SK-N-SH treated with all-trans-retinoic acid at 6 μM for 48 hours (cell line): Measurements from ENCODE around the gene RASA2.

Experiments used
- ATAC-seq: fragments of 200-7000 bp; cut with Tn5 transposase; 3 replicates; pipeline ENCODE4 v1.9.1; 2020; ENCODE audit warnings: mild to moderate bottlenecking, moderate library complexity
- ARNTL ChIP-seq: fragments of 450-650 bp; formaldehyde crosslinking; IDR thresholded peaks from 2 replicates; pipeline ENCODE4 v1.5.0; 2020; ENCODE audit warnings: low read depth, mild to moderate bottlenecking, moderate library complexity, borderline replicate concordance
- BACH2 ChIP-seq: fragments of 250-450 bp; sonication (Bioruptor Pico); IDR thresholded peaks from 2 replicates; pipeline ENCODE4 v1.9.0; 2021; ENCODE audit warnings: mild to moderate bottlenecking, borderline replicate concordance
- ESRRG ChIP-seq: fragments of 250-450 bp; sonication (Bioruptor Pico); IDR thresholded peaks from 2 replicates; pipeline ENCODE4 v1.6.1; 2021; ENCODE audit warnings: mild to moderate bottlenecking
- GLIS3 ChIP-seq: fragments of 250-450 bp; sonication (Bioruptor Pico); IDR thresholded peaks from 2 replicates; pipeline ENCODE4 v1.5.0; 2020; ENCODE audit warnings: mild to moderate bottlenecking, moderate library complexity
- ISL1 ChIP-seq: fragments of 250-450 bp; sonication (Bioruptor Pico); IDR thresholded peaks from 2 replicates; pipeline ENCODE4 v2.1.2; 2022; ENCODE audit warnings: mild to moderate bottlenecking, moderate library complexity
- OSR1 ChIP-seq: fragments of 250-450 bp; sonication (Bioruptor Pico); IDR thresholded peaks from 2 replicates; pipeline ENCODE4 v1.8.0; 2022; ENCODE audit warnings: moderate library complexity, mild to moderate bottlenecking, inconsistent platforms
- PPARA ChIP-seq: fragments of 250-450 bp; sonication (Bioruptor Pico); IDR thresholded peaks from 2 replicates; pipeline ENCODE4 v1.5.0; 2020; ENCODE audit warnings: mild to moderate bottlenecking, borderline replicate concordance
- RARB ChIP-seq: fragments of 250-450 bp; sonication (Bioruptor Pico); IDR thresholded peaks from 2 replicates; pipeline ENCODE4 v1.8.0; 2021; ENCODE audit warnings: mild to moderate bottlenecking, moderate library complexity
- SNAI2 ChIP-seq: fragments of 250-450 bp; sonication (Bioruptor Pico); IDR thresholded peaks from 2 replicates; pipeline ENCODE4 v1.5.0; 2020; ENCODE audit warnings: mild to moderate bottlenecking, moderate library complexity
- TCF4 ChIP-seq: fragments of 250-450 bp; sonication (Bioruptor Pico); IDR thresholded peaks from 2 replicates; pipeline ENCODE4 v1.8.0; 2021; ENCODE audit warnings: mild to moderate bottlenecking, moderate library complexity, borderline replicate concordance
- TOX ChIP-seq: fragments of 250-450 bp; sonication (Bioruptor Pico); IDR thresholded peaks from 2 replicates; pipeline ENCODE4 v1.8.0; 2021; ENCODE audit warnings: mild to moderate bottlenecking, moderate library complexity, borderline replicate concordance
- ZFP3 ChIP-seq: fragments of 250-450 bp; sonication (Bioruptor Pico); IDR thresholded peaks from 2 replicates; pipeline ENCODE4 v1.5.0; 2020; ENCODE audit warnings: mild to moderate bottlenecking, moderate library complexity
- ZFP30 ChIP-seq: fragments of 450-650 bp; formaldehyde crosslinking; IDR thresholded peaks from 2 replicates; pipeline ENCODE4 v1.5.0; 2022; ENCODE audit warnings: mild to moderate bottlenecking, moderate library complexity
- ZNF565 ChIP-seq: fragments of 450-650 bp; formaldehyde crosslinking; conservative IDR thresholded peaks from 2 replicates; pipeline ENCODE4 v1.5.0; 2020; ENCODE audit warnings: low read depth, mild to moderate bottlenecking, moderate library complexity
- ZNF70 ChIP-seq: fragments of 450-650 bp; formaldehyde crosslinking; IDR thresholded peaks from 2 replicates; pipeline ENCODE4 v1.5.0; 2020; ENCODE audit warnings: mild to moderate bottlenecking, moderate library complexity
- ZNF8 ChIP-seq: fragments of 450-650 bp; formaldehyde crosslinking; IDR thresholded peaks from 2 replicates; pipeline ENCODE4 v1.5.0; 2020; ENCODE audit warnings: mild to moderate bottlenecking, moderate library complexity
- TF ChIP-seq, protein P1 (sequence below): fragments of 250-450 bp; sonication (Bioruptor Pico); IDR thresholded peaks from 2 replicates; pipeline ENCODE4 v1.5.1; 2021; ENCODE audit warnings: mild to moderate bottlenecking, moderate library complexity
- TF ChIP-seq, protein P2 (sequence below): fragments of 250-450 bp; sonication (Bioruptor Pico); IDR thresholded peaks from 2 replicates; pipeline ENCODE4 v1.5.1; 2020; ENCODE audit warnings: low read depth, mild to moderate bottlenecking, moderate library complexity
- TF ChIP-seq, protein P3 (sequence below): fragments of 250-450 bp; sonication (Bioruptor Pico); IDR thresholded peaks from 2 replicates; pipeline ENCODE4 v1.8.0; 2021; ENCODE audit warnings: low read depth, mild to moderate bottlenecking, moderate library complexity, borderline replicate concordance
- TF ChIP-seq, protein P4 (sequence below): fragments of 250-450 bp; sonication (Bioruptor Pico); IDR thresholded peaks from 2 replicates; pipeline ENCODE4 v1.5.0; 2020; ENCODE audit warnings: mild to moderate bottlenecking, moderate library complexity
- TF ChIP-seq, protein P5 (sequence below): fragments of 250-450 bp; sonication (Bioruptor Pico); IDR thresholded peaks from 2 replicates; pipeline ENCODE4 v1.8.0; 2020; ENCODE audit warnings: mild to moderate bottlenecking, moderate library complexity, borderline replicate concordance

RASA2 gene

DNA sequence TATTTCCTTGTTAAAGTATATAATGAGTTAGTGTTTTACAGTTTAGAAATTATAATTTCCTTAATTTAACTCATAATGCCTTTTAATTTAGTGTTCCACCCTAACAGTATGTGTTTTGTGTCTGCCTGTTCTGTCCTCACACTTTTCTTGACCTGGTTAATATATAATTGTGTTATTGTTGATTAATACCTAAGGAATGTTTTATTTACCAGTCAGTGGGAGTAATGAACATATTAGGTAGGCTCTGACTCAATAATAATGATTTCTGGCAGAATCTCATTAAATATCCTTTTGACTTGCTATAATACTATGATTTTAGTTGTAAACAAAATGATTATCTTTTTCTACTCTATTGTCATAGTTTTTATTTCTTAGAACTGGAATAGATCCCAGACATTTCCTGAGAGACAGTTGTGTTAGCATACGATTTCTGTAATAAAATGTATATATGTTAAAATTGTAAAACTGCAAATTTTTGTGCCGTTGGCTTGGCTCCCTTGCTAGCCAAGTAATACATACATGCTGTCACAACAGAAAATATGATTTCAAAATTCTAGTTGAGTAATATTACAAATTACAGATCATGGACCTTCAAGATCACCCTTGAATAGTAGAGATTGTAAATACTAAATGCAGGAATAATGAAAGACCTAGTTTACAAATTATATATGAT is 51.9 kb downstream of the RASA2 start:
- TF ChIP-seq ZFP3 = no peak
- TF ChIP-seq ESRRG (CRISPR knock-in tag) = no peak
- TF ChIP-seq, protein P1, sequence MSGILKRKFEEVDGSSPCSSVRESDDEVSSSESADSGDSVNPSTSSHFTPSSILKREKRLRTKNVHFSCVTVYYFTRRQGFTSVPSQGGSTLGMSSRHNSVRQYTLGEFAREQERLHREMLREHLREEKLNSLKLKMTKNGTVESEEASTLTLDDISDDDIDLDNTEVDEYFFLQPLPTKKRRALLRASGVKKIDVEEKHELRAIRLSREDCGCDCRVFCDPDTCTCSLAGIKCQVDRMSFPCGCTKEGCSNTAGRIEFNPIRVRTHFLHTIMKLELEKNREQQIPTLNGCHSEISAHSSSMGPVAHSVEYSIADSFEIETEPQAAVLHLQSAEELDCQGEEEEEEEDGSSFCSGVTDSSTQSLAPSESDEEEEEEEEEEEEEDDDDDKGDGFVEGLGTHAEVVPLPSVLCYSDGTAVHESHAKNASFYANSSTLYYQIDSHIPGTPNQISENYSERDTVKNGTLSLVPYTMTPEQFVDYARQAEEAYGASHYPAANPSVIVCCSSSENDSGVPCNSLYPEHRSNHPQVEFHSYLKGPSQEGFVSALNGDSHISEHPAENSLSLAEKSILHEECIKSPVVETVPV (CRISPR knock-in tag) = no peak
- no peak for TF ChIP-seq TCF4
- TF ChIP-seq GLIS3 (CRISPR knock-in tag) = no peak
- no peak for TF ChIP-seq PPARA
- no peak for TF ChIP-seq ISL1 (CRISPR knock-in tag)
- no peak for TF ChIP-seq TOX (CRISPR knock-in tag)
- TF ChIP-seq ZNF8 (CRISPR knock-in tag) = no peak
- TF ChIP-seq ARNTL (CRISPR knock-in tag) = no peak
- TF ChIP-seq, protein P2, sequence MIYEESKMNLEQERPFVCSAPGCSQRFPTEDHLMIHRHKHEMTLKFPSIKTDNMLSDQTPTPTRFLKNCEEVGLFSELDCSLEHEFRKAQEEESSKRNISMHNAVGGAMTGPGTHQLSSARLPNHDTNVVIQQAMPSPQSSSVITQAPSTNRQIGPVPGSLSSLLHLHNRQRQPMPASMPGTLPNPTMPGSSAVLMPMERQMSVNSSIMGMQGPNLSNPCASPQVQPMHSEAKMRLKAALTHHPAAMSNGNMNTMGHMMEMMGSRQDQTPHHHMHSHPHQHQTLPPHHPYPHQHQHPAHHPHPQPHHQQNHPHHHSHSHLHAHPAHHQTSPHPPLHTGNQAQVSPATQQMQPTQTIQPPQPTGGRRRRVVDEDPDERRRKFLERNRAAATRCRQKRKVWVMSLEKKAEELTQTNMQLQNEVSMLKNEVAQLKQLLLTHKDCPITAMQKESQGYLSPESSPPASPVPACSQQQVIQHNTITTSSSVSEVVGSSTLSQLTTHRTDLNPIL = no peak
- TF ChIP-seq, protein P3, sequence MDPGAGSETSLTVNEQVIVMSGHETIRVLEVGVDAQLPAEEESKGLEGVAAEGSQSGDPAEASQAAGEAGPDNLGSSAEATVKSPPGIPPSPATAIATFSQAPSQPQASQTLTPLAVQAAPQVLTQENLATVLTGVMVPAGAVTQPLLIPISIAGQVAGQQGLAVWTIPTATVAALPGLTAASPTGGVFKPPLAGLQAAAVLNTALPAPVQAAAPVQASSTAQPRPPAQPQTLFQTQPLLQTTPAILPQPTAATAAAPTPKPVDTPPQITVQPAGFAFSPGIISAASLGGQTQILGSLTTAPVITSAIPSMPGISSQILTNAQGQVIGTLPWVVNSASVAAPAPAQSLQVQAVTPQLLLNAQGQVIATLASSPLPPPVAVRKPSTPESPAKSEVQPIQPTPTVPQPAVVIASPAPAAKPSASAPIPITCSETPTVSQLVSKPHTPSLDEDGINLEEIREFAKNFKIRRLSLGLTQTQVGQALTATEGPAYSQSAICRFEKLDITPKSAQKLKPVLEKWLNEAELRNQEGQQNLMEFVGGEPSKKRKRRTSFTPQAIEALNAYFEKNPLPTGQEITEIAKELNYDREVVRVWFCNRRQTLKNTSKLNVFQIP (CRISPR knock-in tag) = no peak
- no peak for TF ChIP-seq OSR1 (CRISPR knock-in tag)
- TF ChIP-seq, protein P4, sequence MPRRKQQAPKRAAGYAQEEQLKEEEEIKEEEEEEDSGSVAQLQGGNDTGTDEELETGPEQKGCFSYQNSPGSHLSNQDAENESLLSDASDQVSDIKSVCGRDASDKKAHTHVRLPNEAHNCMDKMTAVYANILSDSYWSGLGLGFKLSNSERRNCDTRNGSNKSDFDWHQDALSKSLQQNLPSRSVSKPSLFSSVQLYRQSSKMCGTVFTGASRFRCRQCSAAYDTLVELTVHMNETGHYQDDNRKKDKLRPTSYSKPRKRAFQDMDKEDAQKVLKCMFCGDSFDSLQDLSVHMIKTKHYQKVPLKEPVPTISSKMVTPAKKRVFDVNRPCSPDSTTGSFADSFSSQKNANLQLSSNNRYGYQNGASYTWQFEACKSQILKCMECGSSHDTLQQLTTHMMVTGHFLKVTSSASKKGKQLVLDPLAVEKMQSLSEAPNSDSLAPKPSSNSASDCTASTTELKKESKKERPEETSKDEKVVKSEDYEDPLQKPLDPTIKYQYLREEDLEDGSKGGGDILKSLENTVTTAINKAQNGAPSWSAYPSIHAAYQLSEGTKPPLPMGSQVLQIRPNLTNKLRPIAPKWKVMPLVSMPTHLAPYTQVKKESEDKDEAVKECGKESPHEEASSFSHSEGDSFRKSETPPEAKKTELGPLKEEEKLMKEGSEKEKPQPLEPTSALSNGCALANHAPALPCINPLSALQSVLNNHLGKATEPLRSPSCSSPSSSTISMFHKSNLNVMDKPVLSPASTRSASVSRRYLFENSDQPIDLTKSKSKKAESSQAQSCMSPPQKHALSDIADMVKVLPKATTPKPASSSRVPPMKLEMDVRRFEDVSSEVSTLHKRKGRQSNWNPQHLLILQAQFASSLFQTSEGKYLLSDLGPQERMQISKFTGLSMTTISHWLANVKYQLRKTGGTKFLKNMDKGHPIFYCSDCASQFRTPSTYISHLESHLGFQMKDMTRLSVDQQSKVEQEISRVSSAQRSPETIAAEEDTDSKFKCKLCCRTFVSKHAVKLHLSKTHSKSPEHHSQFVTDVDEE (CRISPR knock-in tag) = no peak
- TF ChIP-seq ZNF70 (CRISPR knock-in tag) = no peak
- TF ChIP-seq ZNF565 (CRISPR knock-in tag) = no peak
- TF ChIP-seq ZFP30 (CRISPR knock-in tag) = no peak
- TF ChIP-seq, protein P5, sequence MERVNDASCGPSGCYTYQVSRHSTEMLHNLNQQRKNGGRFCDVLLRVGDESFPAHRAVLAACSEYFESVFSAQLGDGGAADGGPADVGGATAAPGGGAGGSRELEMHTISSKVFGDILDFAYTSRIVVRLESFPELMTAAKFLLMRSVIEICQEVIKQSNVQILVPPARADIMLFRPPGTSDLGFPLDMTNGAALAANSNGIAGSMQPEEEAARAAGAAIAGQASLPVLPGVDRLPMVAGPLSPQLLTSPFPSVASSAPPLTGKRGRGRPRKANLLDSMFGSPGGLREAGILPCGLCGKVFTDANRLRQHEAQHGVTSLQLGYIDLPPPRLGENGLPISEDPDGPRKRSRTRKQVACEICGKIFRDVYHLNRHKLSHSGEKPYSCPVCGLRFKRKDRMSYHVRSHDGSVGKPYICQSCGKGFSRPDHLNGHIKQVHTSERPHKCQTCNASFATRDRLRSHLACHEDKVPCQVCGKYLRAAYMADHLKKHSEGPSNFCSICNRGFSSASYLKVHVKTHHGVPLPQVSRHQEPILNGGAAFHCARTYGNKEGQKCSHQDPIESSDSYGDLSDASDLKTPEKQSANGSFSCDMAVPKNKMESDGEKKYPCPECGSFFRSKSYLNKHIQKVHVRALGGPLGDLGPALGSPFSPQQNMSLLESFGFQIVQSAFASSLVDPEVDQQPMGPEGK (CRISPR knock-in tag) = no peak
- no peak for TF ChIP-seq RARB (CRISPR knock-in tag)
- TF ChIP-seq BACH2 (CRISPR knock-in tag) = no peak
- ATAC-seq = no peak

DNA sequence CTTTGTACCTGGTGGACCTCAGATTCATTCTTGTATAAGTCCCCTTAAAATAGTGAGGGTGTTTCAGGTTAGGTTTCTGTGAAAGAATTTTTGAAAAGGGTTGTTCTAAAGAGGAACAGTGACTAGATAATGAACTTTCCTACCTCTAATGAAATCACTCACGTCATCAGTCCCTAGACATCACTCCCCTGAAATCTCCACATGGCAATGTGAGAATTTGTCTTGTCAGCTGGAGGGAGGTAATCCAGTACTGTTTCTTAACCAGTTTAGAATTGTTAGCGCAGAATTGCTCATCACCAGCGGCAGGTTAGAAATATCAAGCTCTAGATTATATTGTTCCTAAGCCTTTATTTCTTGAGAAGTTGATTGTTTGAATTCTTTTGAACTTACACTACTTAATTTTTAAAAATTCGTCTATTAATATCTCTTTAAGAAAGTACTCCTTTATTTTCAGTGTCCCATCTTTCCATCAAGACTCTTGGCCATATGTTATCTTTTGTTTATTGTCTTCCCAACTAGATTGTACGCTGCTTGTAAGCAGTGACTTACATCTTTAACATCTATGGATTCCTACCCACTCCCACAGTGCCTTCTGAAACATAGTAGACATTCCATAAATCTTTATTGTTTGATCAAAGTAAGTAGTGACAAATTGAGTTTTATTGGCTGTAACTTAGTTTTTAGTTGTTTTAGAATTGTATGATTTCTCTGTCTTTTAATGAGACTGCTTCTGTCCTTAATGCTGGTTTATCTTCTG is 52.8 kb downstream of the RASA2 start:
- no peak for ATAC-seq
- TF ChIP-seq, protein P4 (CRISPR knock-in tag) = no peak
- TF ChIP-seq, protein P5 (CRISPR knock-in tag) = no peak
- TF ChIP-seq TOX (CRISPR knock-in tag) (no peak), PPARA (no peak), ESRRG (CRISPR knock-in tag) (no peak), SNAI2 (CRISPR knock-in tag) (no peak)
- TF ChIP-seq, protein P1 (CRISPR knock-in tag) = no peak
